Parathyroid adenoma (tissue), 2 donors: ENCODE measurements around the gene NPB.

Experiments used
- H2AFZ ChIP-seq: fragments of 300-600 bp; sonication (generic); one replicate; pipeline ENCODE4 v1.7.0; 2017; ENCODE audit warnings: antibody characterized with exemption, mild to moderate bottlenecking
- H3K27ac ChIP-seq: fragments of 300-600 bp; sonication (generic); one replicate; pipeline ENCODE4 v1.7.0; 2017
- H3K27me3 ChIP-seq: fragments of 300-600 bp; sonication (generic); one replicate; pipeline ENCODE4 v1.7.0; 2017; ENCODE audit warnings: low read length; ENCODE audit not compliant: control insufficient read depth, insufficient read depth
- H3K36me3 ChIP-seq: fragments of 300-600 bp; sonication (generic); one replicate; pipeline ENCODE4 v1.7.0; 2017; ENCODE audit warnings: low read length; ENCODE audit not compliant: control insufficient read depth, insufficient read depth
- H3K4me1 ChIP-seq: fragments of 300-600 bp; sonication (generic); one replicate; pipeline ENCODE4 v1.7.0; 2017; ENCODE audit warnings: control low read depth
- H3K4me2 ChIP-seq: fragments of 300-600 bp; sonication (generic); one replicate; pipeline ENCODE4 v1.7.0; 2017; ENCODE audit warnings: low read length
- H3K4me3 ChIP-seq: fragments of 300-600 bp; sonication (generic); one replicate; pipeline ENCODE4 v1.7.0; 2017; ENCODE audit warnings: low read depth, low read length
- H3K79me2 ChIP-seq: fragments of 300-600 bp; sonication (generic); one replicate; pipeline ENCODE4 v1.7.0; 2017; ENCODE audit warnings: control low read depth
- H3K9ac ChIP-seq: fragments of 300-600 bp; sonication (generic); one replicate; pipeline ENCODE4 v1.7.0; 2017; ENCODE audit warnings: mild to moderate bottlenecking
- H3K9me3 ChIP-seq: fragments of 300-600 bp; sonication (generic); one replicate; pipeline ENCODE4 v1.7.0; 2017; ENCODE audit warnings: low read length; ENCODE audit not compliant: control insufficient read depth
- TF ChIP-seq, protein P1 (sequence below): fragments of 300-600 bp; sonication (generic); IDR thresholded peaks from one replicate; pipeline ENCODE4 v1.7.0; 2017; ENCODE audit warnings: antibody characterized with exemption, mild to moderate bottlenecking
- donor health status: primary hyperparathyroidism.

Gene NPB

GRCh38 chr17:81941484-81942166 lies 39.6 kb downstream of the NPB start:
- Histone ChIP-seq H3K4me1 (no peaks in the 10 kb centered on the region), H3K4me2 (no peak overlapping the region), H3K9me3 (no peaks in the 10 kb centered on the region), H3K27me3 (no peaks in the 10 kb centered on the region), H3K79me2 (no peaks in the 10 kb centered on the region), H3K4me3 (no peak overlapping the region), H3K36me3 (no peaks in the 10 kb centered on the region), H3K9ac (no peak overlapping the region), H3K27ac (no peak overlapping the region), H2AFZ (no peak overlapping the region)
- TF ChIP-seq, protein P1, sequence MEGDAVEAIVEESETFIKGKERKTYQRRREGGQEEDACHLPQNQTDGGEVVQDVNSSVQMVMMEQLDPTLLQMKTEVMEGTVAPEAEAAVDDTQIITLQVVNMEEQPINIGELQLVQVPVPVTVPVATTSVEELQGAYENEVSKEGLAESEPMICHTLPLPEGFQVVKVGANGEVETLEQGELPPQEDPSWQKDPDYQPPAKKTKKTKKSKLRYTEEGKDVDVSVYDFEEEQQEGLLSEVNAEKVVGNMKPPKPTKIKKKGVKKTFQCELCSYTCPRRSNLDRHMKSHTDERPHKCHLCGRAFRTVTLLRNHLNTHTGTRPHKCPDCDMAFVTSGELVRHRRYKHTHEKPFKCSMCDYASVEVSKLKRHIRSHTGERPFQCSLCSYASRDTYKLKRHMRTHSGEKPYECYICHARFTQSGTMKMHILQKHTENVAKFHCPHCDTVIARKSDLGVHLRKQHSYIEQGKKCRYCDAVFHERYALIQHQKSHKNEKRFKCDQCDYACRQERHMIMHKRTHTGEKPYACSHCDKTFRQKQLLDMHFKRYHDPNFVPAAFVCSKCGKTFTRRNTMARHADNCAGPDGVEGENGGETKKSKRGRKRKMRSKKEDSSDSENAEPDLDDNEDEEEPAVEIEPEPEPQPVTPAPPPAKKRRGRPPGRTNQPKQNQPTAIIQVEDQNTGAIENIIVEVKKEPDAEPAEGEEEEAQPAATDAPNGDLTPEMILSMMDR: no peak

GRCh38 chr17:81942167-81942553 lies 40.1 kb downstream of the NPB start:
- Histone ChIP-seq H3K27ac (no peak overlapping the region), H3K36me3 (no peaks in the 10 kb centered on the region), H3K4me3 (no peak overlapping the region), H3K79me2 (no peaks in the 10 kb centered on the region), H3K27me3 (no peaks in the 10 kb centered on the region), H3K9me3 (no peaks in the 10 kb centered on the region), H3K4me2 (no peak overlapping the region), H3K4me1 (no peaks in the 10 kb centered on the region), H3K9ac (no peak overlapping the region), H2AFZ (no peak overlapping the region)
- TF ChIP-seq, protein P1: no peak

GRCh38 chr17:81944858-81945257 lies 42.8 kb downstream of the NPB start:
- Histone ChIP-seq H3K79me2 (no peaks in the 10 kb centered on the region), H2AFZ (no peak overlapping the region), H3K4me2 (no peak overlapping the region), H3K4me1 (no peaks in the 10 kb centered on the region), H3K9me3 (no peaks in the 10 kb centered on the region), H3K36me3 (no peaks in the 10 kb centered on the region), H3K27ac (no peak overlapping the region), H3K27me3 (no peaks in the 10 kb centered on the region), H3K9ac (no peak overlapping the region), H3K4me3 (no peak overlapping the region)
- TF ChIP-seq, protein P1: no peak

- Histone ChIP-seq H3K36me3 (no peaks in the 10 kb centered on the region), H2AFZ (no peak within 1 kb of the TSS), H3K79me2 (no peaks in the 10 kb centered on the region), H3K9ac (no peak within 1 kb of the TSS), H3K9me3 (no peaks in the 10 kb centered on the region), H3K27me3 (no peaks in the 10 kb centered on the region), H3K4me1 (no peaks in the 10 kb centered on the region), H3K4me2 (no peak within 1 kb of the TSS), H3K4me3 (no peak within 1 kb of the TSS), H3K27ac (no peak within 1 kb of the TSS)
- TF ChIP-seq, protein P1: no peak
Observed at GRCh38 chr17:81947189-81947588, 45.2 kb downstream of the NPB start, which contains the start of gene MYADML2. TSS of gene MYADML2 (minus strand) at chr17:81947233. CDS start at chr17:81941741, 5,492 bp downstream.
